ENCODE measurements around the gene NFE2L1. TPM values are rescaled to one million over a fixed set of nuclear protein-coding genes. Genes with fewer than 3 reads are reported as not detected.

NFE2L1 gene
- total and polyA plus RNA-seq, 9 of the 15 experiments (the other 6 are each of a cell fraction or from before 2014, with no cell fraction given): 2.0 to 68.6 (median 39.7) TPM

DNA sequence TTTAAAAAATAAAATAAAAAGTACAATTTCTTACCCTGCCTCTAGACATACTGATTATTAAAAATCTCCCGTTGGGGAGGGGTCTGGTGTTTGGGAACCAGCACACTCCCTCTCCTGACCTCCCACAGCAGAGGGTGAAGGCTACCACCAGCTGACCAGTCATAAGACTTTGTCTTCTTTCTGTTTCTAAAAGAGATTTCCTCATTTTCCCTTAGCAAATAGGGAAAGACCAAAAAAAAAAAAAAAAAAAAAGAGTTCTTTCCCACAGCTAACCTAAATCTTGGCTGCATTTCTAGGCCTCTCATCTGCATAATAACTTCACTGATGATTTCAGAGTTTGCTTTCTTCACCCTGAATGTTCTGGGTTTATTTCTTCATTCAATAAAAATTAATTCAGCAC is 47.0 kb upstream of the NFE2L1 start:
- Histone ChIP-seq H3K4me3 (no peak overlapping the region), H3K79me2 (ENCODE audit: control insufficient read depth, insufficient read depth, low read length) (no peaks in the 10 kb centered on the region), H3K9me3 (replicated peaks; ENCODE audit: control insufficient read depth, insufficient read depth, low read depth, low read length) (no peaks in the 10 kb centered on the region), H3K36me3 (ENCODE audit: control insufficient read depth, insufficient read depth, low read length) (no peaks in the 10 kb centered on the region), H4K20me1 (replicated peaks; ENCODE audit: control insufficient read depth, insufficient read depth, low read length) (no peaks in the 10 kb centered on the region), H3K27ac (ENCODE audit: extremely low read depth, low read depth, low read length) (no peak overlapping the region), H2AFZ (ENCODE audit: low read depth, low read length) (no peak overlapping the region), H3K9ac (ENCODE audit: insufficient read depth in 1 of 2, low read depth in 2 of 2, low read length in 2 of 2) (no peak overlapping the region), H3K27me3 (ENCODE audit: control insufficient read depth in 2 of 2, insufficient read depth in 2 of 2, low read length in 2 of 2) (no peaks in the 10 kb centered on the region), H3K9me1 (ENCODE audit: control insufficient read depth, insufficient read depth, low read length) (no peaks in the 10 kb centered on the region), H3K4me2 (ENCODE audit: insufficient read depth, low read length) (no peak overlapping the region), H3K4me1 (replicated peaks in 1 of 2; ENCODE audit: control insufficient read depth in 2 of 2, insufficient read depth in 2 of 2, low read length in 2 of 2) (peaks cover 20 to 24% of the 10 kb centered on the region in 2 experiments)
- TF ChIP-seq CXXC5 (CRISPR knock-in tag; IDR thresholded peaks at IDR 0.05) (no peak), CBFB (CRISPR knock-in tag; IDR thresholded peaks at IDR 0.05) (no peak), HNRNPLL (IDR thresholded peaks at IDR 0.05; ENCODE audit: low read depth, low read length, poor library complexity, severe bottlenecking) (no peak), TCF7 (IDR thresholded peaks at IDR 0.05; ENCODE audit: borderline replicate concordance) (no peak)
- TF ChIP-seq, protein P1, sequence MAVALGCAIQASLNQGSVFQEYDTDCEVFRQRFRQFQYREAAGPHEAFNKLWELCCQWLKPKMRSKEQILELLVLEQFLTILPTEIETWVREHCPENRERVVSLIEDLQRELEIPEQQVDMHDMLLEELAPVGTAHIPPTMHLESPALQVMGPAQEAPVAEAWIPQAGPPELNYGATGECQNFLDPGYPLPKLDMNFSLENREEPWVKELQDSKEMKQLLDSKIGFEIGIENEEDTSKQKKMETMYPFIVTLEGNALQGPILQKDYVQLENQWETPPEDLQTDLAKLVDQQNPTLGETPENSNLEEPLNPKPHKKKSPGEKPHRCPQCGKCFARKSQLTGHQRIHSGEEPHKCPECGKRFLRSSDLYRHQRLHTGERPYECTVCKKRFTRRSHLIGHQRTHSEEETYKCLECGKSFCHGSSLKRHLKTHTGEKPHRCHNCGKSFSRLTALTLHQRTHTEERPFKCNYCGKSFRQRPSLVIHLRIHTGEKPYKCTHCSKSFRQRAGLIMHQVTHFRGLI (CRISPR knock-in tag; IDR thresholded peaks at IDR 0.05): no peak
- DNase-seq (ENCODE audit: extremely low read depth in 1 of 4, low spot score in 3 of 4) (no peak), FAIRE-seq (no peak), ATAC-seq (no peak)
- POLR2A ChIA-PET: interaction anchor here (1.1 to 1.6 kb wide), 2 partner anchors 10 to 106 kb away, joined by 3 to 6 read pairs; partner anchors contain the start of gene SP2
- CTCF ChIA-PET (ENCODE audit: low intra/inter-chr PET ratio): no interaction called here
- in situ Hi-C loops (cut with MboI) (no loop called here), intact Hi-C loops (cut with micrococcal nuclease) (no loop called here)
- BruUV-seq (replicated peaks): no TSS peak
- 74% methylated on average over 1 of the region's 1 CpG for WGBS (ENCODE audit: insufficient coverage, low coverage, missing lambda C conversion rate)
